SK-N-SH (cell line): ENCODE results near the gene KCNAB1. TPM values are rescaled to one million over a fixed set of nuclear protein-coding genes. Genes with fewer than 3 reads are reported as not detected.

Experiments used
- CTCF ChIA-PET: fragments of 300-600, 350-600 bp; formaldehyde crosslinking; extraction: SDS; loops from one replicate; lab custom pipeline; 2021; lab: Yijun Ruan, JAX
- POLR2A ChIA-PET: fragments of 350-600 bp; sonication (Branson Sonifier 250); formaldehyde crosslinking; extraction: SDS; loops from one replicate; lab custom pipeline; 2020; ENCODE audit warnings: antibody characterized with exemption, inconsistent platforms; lab: Yijun Ruan, JAX
- DNase-seq: peaks from one replicate; pipeline ENCODE4 v3.0.0; 2012
- H2AFZ ChIP-seq: fragments of 200-600 bp; sonication (generic); 2 replicates; pipeline ENCODE4 v1.8.1; 2016; ENCODE audit warnings: antibody characterized with exemption, mild to moderate bottlenecking, low read depth
- H3F3A ChIP-seq: fragments of 200-600 bp; sonication (generic); replicated peaks from 2 replicates; pipeline ENCODE3; 2016; ENCODE audit warnings: antibody characterized with exemption, mild to moderate bottlenecking; ENCODE audit not compliant: insufficient read depth
- H3K27ac ChIP-seq, 2 experiments: fragments of 200-500 bp in 1 of 2; fragments of 200-600 bp in 1 of 2; sonication (Bioruptor generic) in 1 of 2; sonication (generic), shearing (Covaris generic) in 1 of 2; 2 replicates each; pipeline versions ENCODE4 v1.5.1 to v1.6.1; 2014 to 2016; ENCODE audit warnings: low read depth in 2 of 2, inconsistent platforms in 1 of 2, low read length in 1 of 2, mild to moderate bottlenecking in 1 of 2, mixed read lengths in 1 of 2
- H3K27me3 ChIP-seq: fragments of 200-600 bp; sonication (generic), shearing (Covaris generic); 2 replicates; pipeline ENCODE4 v1.6.1; 2016; ENCODE audit warnings: mixed run types; ENCODE audit not compliant: insufficient read depth
- H3K36me3 ChIP-seq, 2 experiments: fragments of 200-500 bp in 1 of 2; fragments of 200-600 bp in 1 of 2; sonication (Bioruptor generic) in 1 of 2; sonication (generic) in 1 of 2; replicated peaks in 1 of 2; 2 replicates each; pipeline versions ENCODE3 to v1.5.1; 2014 to 2016; ENCODE audit warnings: low read length in 1 of 2, mild to moderate bottlenecking in 1 of 2; ENCODE audit not compliant: insufficient read depth in 2 of 2, control insufficient read depth in 1 of 2
- H3K4me1 ChIP-seq, 2 experiments: fragments of 200-500 bp in 1 of 2; fragments of 200-600 bp in 1 of 2; sonication (Bioruptor generic) in 1 of 2; sonication (generic), shearing (Covaris generic) in 1 of 2; 2 replicates each; pipeline versions ENCODE4 v1.5.1 to v1.6.1; 2014 to 2016; ENCODE audit warnings: low read depth in 1 of 2, low read length in 1 of 2, mixed run types in 1 of 2; ENCODE audit not compliant: insufficient read depth in 2 of 2, control insufficient read depth in 1 of 2
- H3K4me2 ChIP-seq: fragments of 200-600 bp; sonication (generic), shearing (Covaris generic); 2 replicates; pipeline ENCODE4 v1.6.1; 2017; ENCODE audit warnings: mixed run types
- H3K4me3 ChIP-seq, 2 experiments: fragments of 200-500 bp in 1 of 2; fragments of 200-600 bp in 1 of 2; sonication (Bioruptor generic) in 1 of 2; sonication (generic), shearing (Covaris generic) in 1 of 2; 2 replicates each; pipeline versions ENCODE4 v1.5.1 to v1.8.1; 2014 to 2016; ENCODE audit warnings: low read depth in 2 of 2, inconsistent platforms in 1 of 2, low read length in 1 of 2, mild to moderate bottlenecking in 1 of 2, mixed read lengths in 1 of 2, moderate library complexity in 1 of 2
- H3K79me2 ChIP-seq: fragments of 200-600 bp; sonication (generic); 2 replicates; pipeline ENCODE4 v1.8.1; 2017; ENCODE audit warnings: mild to moderate bottlenecking; ENCODE audit not compliant: insufficient read depth
- H3K9ac ChIP-seq: fragments of 200-600 bp; sonication (generic); 2 replicates; pipeline ENCODE4 v1.6.1; 2017; ENCODE audit warnings: mixed run types
- H3K9me2 ChIP-seq: fragments of 200-600 bp; sonication (generic); 2 replicates; pipeline ENCODE4 v1.6.1; 2017; ENCODE audit warnings: mixed run types
- H3K9me3 ChIP-seq: fragments of 200-600 bp; sonication (generic); 2 replicates; pipeline ENCODE4 v1.6.1; 2017; ENCODE audit warnings: mixed run types, mild to moderate bottlenecking, moderate library complexity
- H4K20me1 ChIP-seq: fragments of 200-600 bp; sonication (generic); 2 replicates; pipeline ENCODE4 v1.6.1; 2017; ENCODE audit warnings: mild to moderate bottlenecking, mixed run types; ENCODE audit not compliant: insufficient read depth
- CHD2 ChIP-seq: fragments of 150-350 bp; IDR thresholded peaks from 2 replicates; pipeline ENCODE4 v1.6.1; 2018; ENCODE audit warnings: low read length; ENCODE audit not compliant: partially characterized antibody
- EP300 ChIP-seq, 2 experiments: IDR thresholded peaks; 2 replicates each; pipeline versions ENCODE4 v1.4.0 to v1.6.1; 2012; ENCODE audit warnings: borderline replicate concordance in 1 of 2, low read depth in 1 of 2, low read length in 1 of 2
- EZH2phosphoT487 ChIP-seq: fragments of 200-600 bp; sonication (generic); IDR thresholded peaks from 2 replicates; pipeline ENCODE4 v1.6.1; 2017; ENCODE audit warnings: low read depth, mixed run types, mild to moderate bottlenecking, antibody characterized with exemption, moderate library complexity, borderline replicate concordance
- GABPA ChIP-seq: IDR thresholded peaks from 2 replicates; pipeline ENCODE4 v1.4.0; 2012; ENCODE audit warnings: low read depth, mild to moderate bottlenecking
- GATA2 ChIP-seq: sonication (generic); formaldehyde crosslinking; IDR thresholded peaks from 2 replicates; pipeline ENCODE4 v1.5.0; 2020; ENCODE audit warnings: mild to moderate bottlenecking, missing genetic modification reagents
- IRF3 ChIP-seq: fragments of 150-350 bp; IDR thresholded peaks from 2 replicates; pipeline ENCODE4 v1.6.1; 2016; ENCODE audit warnings: mild to moderate bottlenecking, low read depth, low read length
- MXI1 ChIP-seq: IDR thresholded peaks from 2 replicates; pipeline ENCODE4 v1.6.1; 2012; ENCODE audit warnings: mild to moderate bottlenecking, low read depth, low read length, improper control_type of control experiment
- POLR2AphosphoS5 ChIP-seq: IDR thresholded peaks from 2 replicates; pipeline ENCODE4 v1.6.1; 2012; ENCODE audit warnings: low read depth, low read length
- RCOR1 ChIP-seq: fragments of 150-350 bp; IDR thresholded peaks from 2 replicates; pipeline ENCODE4 v1.6.1; 2017; ENCODE audit warnings: antibody characterized with exemption, low read length
- RFX5 ChIP-seq: IDR thresholded peaks from 2 replicates; pipeline ENCODE4 v1.6.1; 2012; ENCODE audit warnings: mild to moderate bottlenecking, improper control_type of control experiment, low read length
- RXRA ChIP-seq: IDR thresholded peaks from 2 replicates; pipeline ENCODE4 v1.4.0; 2012; ENCODE audit warnings: low read depth, mild to moderate bottlenecking, borderline replicate concordance
- SIN3A ChIP-seq: IDR thresholded peaks from 2 replicates; pipeline ENCODE4 v1.6.1; 2012; ENCODE audit warnings: low read depth, mild to moderate bottlenecking, low read length, moderate library complexity, borderline replicate concordance
- TCF12 ChIP-seq: IDR thresholded peaks from 2 replicates; pipeline ENCODE4 v1.4.0; 2012
- WGBS: methylation state at CpG from one replicate; pipeline ENCODE4 v1.1.6; 2017; ENCODE audit warnings: low lambda C conversion rate; 5-methylcytosine and 5-hydroxymethylcytosine counted together
- polyA plus RNA-seq, 3 experiments: library from polyadenylated mRNA; depleted of rRNA; stranded (reverse); fragments of >200 nt; gene quantifications; 2 replicates each; pipeline ENCODE4 v1.2.3, GENCODE V29; 2012
- TF ChIP-seq, protein P1 (sequence below): IDR thresholded peaks from 2 replicates; pipeline ENCODE4 v1.4.0; 2012; ENCODE audit warnings: low read depth, borderline replicate concordance
- TF ChIP-seq, protein P2 (sequence below): IDR thresholded peaks from 2 replicates; pipeline ENCODE4 v1.4.0; 2012; ENCODE audit warnings: low read depth, borderline replicate concordance

The KCNAB1 gene
- polyA plus RNA-seq, 1 of the 3 experiments (the other 2 are of a cell fraction): 82.1 TPM

DNA sequence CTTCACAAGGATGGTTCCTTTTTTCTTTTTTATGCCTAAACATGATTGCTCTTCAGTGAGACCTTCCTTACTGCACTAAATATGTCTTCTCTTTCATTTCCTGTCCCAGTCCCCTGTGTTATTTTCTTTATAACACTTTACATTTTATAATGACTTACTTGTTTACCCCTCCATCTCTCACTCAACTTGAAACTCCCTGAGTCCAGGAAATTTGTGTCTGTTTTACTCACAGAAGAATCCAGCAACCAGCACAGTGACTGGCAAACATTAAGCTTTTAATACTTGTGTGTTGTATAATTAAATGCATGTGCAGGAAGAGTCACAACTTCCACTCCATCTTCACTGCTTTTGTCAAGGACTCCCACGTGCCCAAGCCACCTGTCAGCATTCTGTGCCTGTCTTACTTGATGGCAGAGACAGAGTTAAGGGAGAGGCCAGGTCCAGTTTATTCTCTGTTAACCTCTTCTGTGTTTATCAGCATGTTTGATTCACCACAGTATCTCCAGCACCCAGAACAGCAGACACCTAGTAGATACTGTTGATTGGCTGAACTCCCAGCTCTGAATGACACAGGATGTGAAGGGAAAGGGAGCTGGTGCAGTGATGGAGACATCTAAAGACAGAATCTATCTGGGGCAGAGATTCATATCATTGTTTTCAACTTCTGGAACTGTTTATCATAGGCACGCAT, 391.8 kb downstream of the KCNAB1 start:
- Histone ChIP-seq H3K4me2 (no peak overlapping the region), H3F3A (peaks cover 18% of the 10 kb centered on the region), H3K9me2 (no peaks in the 10 kb centered on the region), H3K9me3 (no peaks in the 10 kb centered on the region), H3K4me1 (peaks cover 5 to 13% of the 10 kb centered on the region in 2 experiments; a peak in 3 of 4 replicates), H3K79me2 (peaks cover 14% of the 10 kb centered on the region; the same call in 1 of the 2 replicates), H3K9ac (no peak overlapping the region), H2AFZ (no peak overlapping the region), H3K4me3 (no peak overlapping the region), H3K27ac (peak overlapping the region; percentile 7 to 22; a peak in 3 of 4 replicates), H3K27me3 (no peaks in the 10 kb centered on the region), H3K36me3 (peaks cover 20 to 37% of the 10 kb centered on the region in 2 experiments), H4K20me1 (no peaks in the 10 kb centered on the region)
- peak; percentile 22 for TF ChIP-seq GATA2 (CRISPR knock-in tag)
- peak; percentile 32 for TF ChIP-seq CHD2
- TF ChIP-seq EP300 (IDR thresholded peaks at IDR 0.05; ENCODE audit: borderline replicate concordance in 1 of 2, low read depth in 1 of 2, low read length in 1 of 2): peak in 1 of 2 experiments; percentile 32; a peak in 1 of 4 replicates
- TF ChIP-seq RCOR1: peak; percentile 52; the same call in 1 of the 2 replicates
- TF ChIP-seq IRF3: no peak
- TF ChIP-seq MXI1: peak; percentile 35; the same call in 1 of the 2 replicates
- TF ChIP-seq POLR2AphosphoS5: no peak
- TF ChIP-seq, protein P1, sequence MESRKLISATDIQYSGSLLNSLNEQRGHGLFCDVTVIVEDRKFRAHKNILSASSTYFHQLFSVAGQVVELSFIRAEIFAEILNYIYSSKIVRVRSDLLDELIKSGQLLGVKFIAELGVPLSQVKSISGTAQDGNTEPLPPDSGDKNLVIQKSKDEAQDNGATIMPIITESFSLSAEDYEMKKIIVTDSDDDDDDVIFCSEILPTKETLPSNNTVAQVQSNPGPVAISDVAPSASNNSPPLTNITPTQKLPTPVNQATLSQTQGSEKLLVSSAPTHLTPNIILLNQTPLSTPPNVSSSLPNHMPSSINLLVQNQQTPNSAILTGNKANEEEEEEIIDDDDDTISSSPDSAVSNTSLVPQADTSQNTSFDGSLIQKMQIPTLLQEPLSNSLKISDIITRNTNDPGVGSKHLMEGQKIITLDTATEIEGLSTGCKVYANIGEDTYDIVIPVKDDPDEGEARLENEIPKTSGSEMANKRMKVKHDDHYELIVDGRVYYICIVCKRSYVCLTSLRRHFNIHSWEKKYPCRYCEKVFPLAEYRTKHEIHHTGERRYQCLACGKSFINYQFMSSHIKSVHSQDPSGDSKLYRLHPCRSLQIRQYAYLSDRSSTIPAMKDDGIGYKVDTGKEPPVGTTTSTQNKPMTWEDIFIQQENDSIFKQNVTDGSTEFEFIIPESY: no peak
- peak; percentile 38 for DNase-seq
- 48% methylated on average over 2 of the region's 2 CpGs for WGBS
- ChIA-PET POLR2A (no interaction called here), CTCF (interaction anchor here (1.1 to 17.0 kb wide), 9 partner anchors 16 to 358 kb away, joined by 3 to 376 read pairs (median 8); no protein-coding TSS in a partner anchor)

DNA sequence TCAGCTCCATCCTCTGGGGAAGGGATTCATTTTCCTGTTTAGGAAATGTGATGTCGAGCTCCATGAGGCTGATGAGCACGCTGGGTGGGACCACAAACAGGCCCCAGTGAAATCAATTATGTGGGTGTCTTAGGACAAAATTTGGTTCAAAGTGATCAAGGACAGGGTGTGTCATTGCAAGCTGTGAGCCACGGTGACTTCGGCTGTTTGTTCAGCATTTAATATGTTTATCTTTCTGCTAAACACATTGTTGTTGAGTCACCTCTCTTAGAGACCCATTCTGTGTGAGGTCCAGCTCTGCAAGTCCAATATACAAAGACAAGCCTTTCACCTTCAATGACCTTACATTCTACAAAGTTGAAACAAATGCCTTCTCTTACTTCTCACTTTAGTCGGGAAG, 393.2 kb downstream of the KCNAB1 start:
- POLR2A ChIA-PET: no interaction called here
- TF ChIP-seq GABPA (no peak), IRF3 (no peak), TCF12 (no peak), POLR2AphosphoS5 (no peak), EZH2phosphoT487 (no peak), RCOR1 (no peak), EP300 (IDR thresholded peaks at IDR 0.05; ENCODE audit: borderline replicate concordance in 1 of 2, low read depth in 1 of 2, low read length in 1 of 2) (no peak), SIN3A (no peak), RFX5 (no peak), RXRA (no peak), MXI1 (no peak)
- TF ChIP-seq, protein P1: no peak
- TF ChIP-seq, protein P2, sequence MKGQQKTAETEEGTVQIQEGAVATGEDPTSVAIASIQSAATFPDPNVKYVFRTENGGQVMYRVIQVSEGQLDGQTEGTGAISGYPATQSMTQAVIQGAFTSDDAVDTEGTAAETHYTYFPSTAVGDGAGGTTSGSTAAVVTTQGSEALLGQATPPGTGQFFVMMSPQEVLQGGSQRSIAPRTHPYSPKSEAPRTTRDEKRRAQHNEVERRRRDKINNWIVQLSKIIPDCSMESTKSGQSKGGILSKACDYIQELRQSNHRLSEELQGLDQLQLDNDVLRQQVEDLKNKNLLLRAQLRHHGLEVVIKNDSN: no peak

More for the DNA sequence above, 393.2 kb downstream of the KCNAB1 start:
- Histone ChIP-seq H3K36me3 (peaks cover 27 to 45% of the 10 kb centered on the region in 2 experiments), H3K9ac (no peak overlapping the region), H3K27me3 (no peaks in the 10 kb centered on the region), H2AFZ (no peak overlapping the region), H3K4me3 (no peak overlapping the region), H3K9me2 (no peaks in the 10 kb centered on the region), H3K79me2 (peaks cover 8% of the 10 kb centered on the region; the same call in 1 of the 2 replicates), H3K4me2 (no peak overlapping the region), H4K20me1 (no peaks in the 10 kb centered on the region), H3F3A (peaks cover 11% of the 10 kb centered on the region), H3K4me1 (peaks cover 0 to 13% of the 10 kb centered on the region in 2 experiments; a peak in 3 of 4 replicates), H3K27ac (no peak overlapping the region), H3K9me3 (no peaks in the 10 kb centered on the region)
- CTCF ChIA-PET: interaction anchor here (1.7 to 17.0 kb wide), 3 partner anchors 28 to 360 kb away, joined by 4 to 376 read pairs (median 6); no protein-coding TSS in a partner anchor
- DNase-seq: no peak
- 48% methylated on average over 5 of the region's 5 CpGs for WGBS
